ENCODE results near the gene SLC22A1. TPM values are rescaled to one million over a fixed set of nuclear protein-coding genes. Genes with fewer than 3 reads are reported as not detected.

SLC22A1 gene
- total and polyA plus RNA-seq, 2 of the 8 experiments (the other 6 are each of a cell fraction or from before 2014, with no cell fraction given) = 0.12 to 0.45 TPM

GRCh38 chr6:160163425-160163824 lies 41.8 kb downstream of the SLC22A1 start:
- no peak overlapping the region for H3K27ac ChIP-seq (ENCODE audit: low read depth, low read length)
- H4K8ac ChIP-seq (ENCODE audit: extremely low read depth, insufficient read depth, low read length) = no peak overlapping the region
- no peak overlapping the region for H2BK20ac ChIP-seq (ENCODE audit: low read length)
- H3K4me2 ChIP-seq (ENCODE audit: insufficient read depth in 1 of 2, low read depth in 2 of 2, low read length in 2 of 2) = no peak overlapping the region
- no peaks in the 10 kb centered on the region for H3K27me3 ChIP-seq (replicated peaks in 1 of 4; ENCODE audit: control insufficient read depth in 3 of 4, extremely low read depth in 1 of 4, insufficient read depth in 3 of 4, low read length in 3 of 4)
- H3K4me1 ChIP-seq (replicated peaks in 1 of 4; ENCODE audit: control insufficient read depth in 3 of 4, insufficient read depth in 4 of 4, low read length in 3 of 4) = peaks cover 0 to 6% (median 3%) of the 10 kb centered on the region in 4 experiments; a peak in 5 of 7 replicates
- H2BK15ac ChIP-seq (ENCODE audit: low read length) = no peak overlapping the region
- no peak for FAIRE-seq
- H3K18ac ChIP-seq (ENCODE audit: extremely low read depth, low read length) = no peak overlapping the region
- no peak for DNase-seq (ENCODE audit: low read depth in 1 of 2, low spot score in 2 of 2)
- no peaks in the 10 kb centered on the region for H3K79me2 ChIP-seq (ENCODE audit: control insufficient read depth in 1 of 2, insufficient read depth in 2 of 2, low read length in 2 of 2)
- 84% methylated on average over 8 of the region's 8 CpGs; no CpG with 5 or more reads in 1 of the 2 experiments for WGBS, 2 experiments (ENCODE audit: extremely low coverage in 1 of 2, insufficient coverage in 1 of 2, insufficient read length in 1 of 2, insufficient replicate concordance in 2 of 2, low coverage in 1 of 2, low lambda C conversion rate in 2 of 2, missing lambda C conversion rate in 1 of 2)
- H3K23me2 ChIP-seq (ENCODE audit: low read depth, low read length) = 0 out of 2 replicates have a peak, but pooled peaks cover 2% of the 10 kb centered on the region
- H3K9me3 ChIP-seq (ENCODE audit: insufficient read depth in 2 of 2, low read depth in 1 of 2, low read length in 1 of 2) = no peaks in the 10 kb centered on the region
- ChIA-PET CTCF (ENCODE audit: partially characterized antibody) (interaction anchor here (0.6 to 1.2 kb wide), 2 partner anchors 29 to 44 kb away, joined by 3 read pairs; no protein-coding TSS in a partner anchor), POLR2A (ENCODE audit: partially characterized antibody) (no interaction called here)
- H4K5ac ChIP-seq (ENCODE audit: insufficient read length, low read depth, low read length) = no peak overlapping the region
- no peak overlapping the region for H3K9ac ChIP-seq (replicated peaks in 1 of 4; ENCODE audit: extremely low read depth in 1 of 4, low read depth in 3 of 4, low read length in 3 of 4)
- no peak overlapping the region for H3K14ac ChIP-seq (ENCODE audit: insufficient read length)
- TF ChIP-seq MAFK (IDR thresholded peaks at IDR 0.05; ENCODE audit: low read depth, low read length) (no peak), RNF2 (IDR thresholded peaks at IDR 0.05; ENCODE audit: borderline replicate concordance, low read depth, low read length, missing control alignments, poor library complexity, severe bottlenecking) (no peak), CBX5 (IDR thresholded peaks at IDR 0.05; ENCODE audit: low read depth, low read length) (no peak), POU5F1 (IDR thresholded peaks at IDR 0.05; ENCODE audit: low read depth, low read length) (no peak), TAF7 (optimal IDR thresholded peaks at IDR 0.05; ENCODE audit: borderline replicate concordance, low read depth, low read length) (no peak), NANOG (IDR thresholded peaks at IDR 0.05; ENCODE audit: insufficient read depth, low read depth, low read length, poor library complexity, severe bottlenecking) (no peak), SUZ12 (IDR thresholded peaks at IDR 0.05; ENCODE audit: low read length) (no peak), BACH1 (IDR thresholded peaks at IDR 0.05; ENCODE audit: low read length) (no peak), RBBP5 (IDR thresholded peaks at IDR 0.05; ENCODE audit: borderline replicate concordance, low read depth, low read length) (no peak), TCF12 (IDR thresholded peaks at IDR 0.05; ENCODE audit: low read depth, low read length) (no peak), SRF (IDR thresholded peaks at IDR 0.05; ENCODE audit: low read depth, low read length) (no peak), RXRA (IDR thresholded peaks at IDR 0.05; ENCODE audit: insufficient read depth, low read depth, low read length) (no peak), HDAC2 (IDR thresholded peaks at IDR 0.05; ENCODE audit: borderline replicate concordance in 1 of 2, low read depth in 2 of 2, low read length in 2 of 2) (no peak)
- H2BK120ac ChIP-seq (replicated peaks; ENCODE audit: low read depth, low read length) = no peak overlapping the region
- H2BK12ac ChIP-seq (ENCODE audit: low read depth, low read length) = no peak overlapping the region; the same call in 1 of the 2 replicates
- no peak overlapping the region for H3K4me3 ChIP-seq (ENCODE audit: extremely low read depth in 1 of 4, insufficient read depth in 2 of 4, low read depth in 3 of 4, low read length in 4 of 4)
- no peak overlapping the region for H2BK5ac ChIP-seq (ENCODE audit: low read depth, low read length)
- no peak overlapping the region for H3K4ac ChIP-seq (replicated peaks; ENCODE audit: insufficient read length, low read depth, low read length)
- peaks cover 0 to under 1% of the 10 kb centered on the region in 2 experiments for H4K20me1 ChIP-seq (replicated peaks in 1 of 2; ENCODE audit: control insufficient read depth in 1 of 2, insufficient read depth in 2 of 2, low read length in 2 of 2)
- no peaks in the 10 kb centered on the region for H3K36me3 ChIP-seq (ENCODE audit: control insufficient read depth in 2 of 4, insufficient read depth in 4 of 4, low read length in 3 of 4)
- H2AK5ac ChIP-seq (ENCODE audit: low read depth, low read length) = no peak overlapping the region
- peak overlapping the region; percentile 41; the same call in 1 of the 2 replicates for H2AFZ ChIP-seq (ENCODE audit: low read length)
- H4K91ac ChIP-seq (replicated peaks; ENCODE audit: insufficient read length, low read length) = no peak overlapping the region
- no peak overlapping the region for H3K56ac ChIP-seq (replicated peaks; ENCODE audit: insufficient read length, low read depth, low read length)
- no peak overlapping the region for H3K23ac ChIP-seq (ENCODE audit: insufficient read length)
- H3K79me1 ChIP-seq (ENCODE audit: low read depth, low read length) = no peaks in the 10 kb centered on the region
